Fibroblast of villous mesenchyme (primary cell): ENCODE measurements around the gene DMPK. TPM values are rescaled to one million over a fixed set of nuclear protein-coding genes. Genes with fewer than 3 reads are reported as not detected.

Experiments
- DNase-seq: peaks from one replicate; pipeline ENCODE4 v3.0.0-alpha.2; 2010; ENCODE audit warnings: low read depth
- H3K4me3 ChIP-seq: 2 replicates; pipeline ENCODE4 v1.5.1; 2011; ENCODE audit warnings: low read depth, mild to moderate bottlenecking, low read length
- CTCF ChIP-seq: IDR thresholded peaks from 2 replicates; pipeline ENCODE4 v1.5.1; 2012; ENCODE audit warnings: low read depth, mild to moderate bottlenecking, low read length; ENCODE audit not compliant: insufficient read depth
- total RNA-seq: library from RNA; depleted of rRNA; stranded (reverse); fragments of >200 nt; gene quantifications from 2 replicates; pipeline ENCODE4 v1.2.3, GENCODE V29; 2012

Gene DMPK
- total RNA-seq, 1 donor: 53.1 TPM

- peak overlapping the region; percentile 30 for H3K4me3 ChIP-seq
- DNase-seq: no peak
- TF ChIP-seq CTCF: no peak
Observed at GRCh38 chr19:45793178-45793564, 10.9 kb upstream of the DMPK start.

GRCh38 chr19:45792470-45793177 is 10.3 kb upstream of the DMPK start, which contains the start of gene DMWD:
DMWD (minus strand) TSS chr19:45792845; CDS start chr19:45792756, 89 bp downstream.
- DNase-seq: peak; percentile 98
- peak within 1 kb of the TSS; percentile 92 for H3K4me3 ChIP-seq
- no peak for TF ChIP-seq CTCF

- H3K4me3 ChIP-seq: peak overlapping the region; percentile 92
- TF ChIP-seq CTCF: no peak
- no peak for DNase-seq
Observed at GRCh38 chr19:45791744-45792469, 9.6 kb upstream of the DMPK start.

GRCh38 chr19:45790942-45791341 is 8.7 kb upstream of the DMPK start:
- no peak for DNase-seq
- H3K4me3 ChIP-seq: peak overlapping the region; percentile 92
- TF ChIP-seq CTCF: no peak

- TF ChIP-seq CTCF: no peak
- DNase-seq: no peak
- no peak overlapping the region for H3K4me3 ChIP-seq
Observed at GRCh38 chr19:45789035-45789786, 6.9 kb upstream of the DMPK start.

GRCh38 chr19:45786533-45786894 is 4.2 kb upstream of the DMPK start:
- no peak for TF ChIP-seq CTCF
- no peak overlapping the region for H3K4me3 ChIP-seq
- DNase-seq: no peak
